ENCODE data around the gene ATP5MG.
"Not testable (repeated sequence)": the region's sequence is repeated elsewhere in the genome, so short reads cannot be mapped to it uniquely, and the experiment has no call there.

Gene ATP5MG

GRCh38 chr11:118401151-118401879, at the start of gene ATP5MG:
ATP5MG (plus strand) TSS chr11:118401606; CDS start chr11:118401666, 60 bp downstream.
- peak; percentile 93 for FAIRE-seq

GRCh38 chr11:118353084-118353710, 48.2 kb upstream of the ATP5MG start:
- FAIRE-seq, result peak; percentile 91

GRCh38 chr11:118358071-118358470, 43.3 kb upstream of the ATP5MG start:
- no peak for FAIRE-seq

GRCh38 chr11:118359295-118359958, 42.0 kb upstream of the ATP5MG start, which contains the start of gene UBE4A:
UBE4A (plus strand) TSS chr11:118359600; CDS start chr11:118365081, 5,481 bp downstream.
- peak; percentile 86 for FAIRE-seq

GRCh38 chr11:118364956-118365615, 36.3 kb upstream of the ATP5MG start:
- FAIRE-seq, result no peak

GRCh38 chr11:118366287-118366686, 35.1 kb upstream of the ATP5MG start:
- FAIRE-seq, result no peak

GRCh38 chr11:118370774-118371173, 30.6 kb upstream of the ATP5MG start:
- no peak for FAIRE-seq

GRCh38 chr11:118373263-118373662, 28.1 kb upstream of the ATP5MG start:
- FAIRE-seq, result no peak

- no peak for FAIRE-seq
Measured at GRCh38 chr11:118373871-118374270, 27.5 kb upstream of the ATP5MG start.

- no peak for FAIRE-seq
Measured at GRCh38 chr11:118374729-118375128, 26.7 kb upstream of the ATP5MG start.

- FAIRE-seq, result no peak
Measured at GRCh38 chr11:118375978-118376377, 25.4 kb upstream of the ATP5MG start.

GRCh38 chr11:118379497-118379896, 21.9 kb upstream of the ATP5MG start:
- no peak for FAIRE-seq

- no peak for FAIRE-seq
Measured at GRCh38 chr11:118380571-118380970, 20.8 kb upstream of the ATP5MG start.

- no peak for FAIRE-seq
Measured at GRCh38 chr11:118382954-118383353, 18.5 kb upstream of the ATP5MG start.

- FAIRE-seq, result no peak
Measured at GRCh38 chr11:118383657-118384056, 17.7 kb upstream of the ATP5MG start.

GRCh38 chr11:118396097-118396501, 5.3 kb upstream of the ATP5MG start:
- no peak for FAIRE-seq

- FAIRE-seq, result no peak
Measured at GRCh38 chr11:118397448-118397847, 4.0 kb upstream of the ATP5MG start.

GRCh38 chr11:118398791-118399559, 2.4 kb upstream of the ATP5MG start:
- FAIRE-seq, result no peak

- no peak for FAIRE-seq
Measured at GRCh38 chr11:118401880-118402590, 629 bp downstream of the ATP5MG start.

GRCh38 chr11:118402594-118402993, 1.2 kb downstream of the ATP5MG start:
- not testable (repeated sequence) for FAIRE-seq

GRCh38 chr11:118406599-118407166, 5.3 kb downstream of the ATP5MG start:
- FAIRE-seq, result no peak
